WTC11 (cell line): ENCODE results near the gene PHLPP2. TPM values are rescaled to one million over a fixed set of nuclear protein-coding genes. Genes with fewer than 3 reads are reported as not detected.

Source experiments
- ATAC-seq: fragments of 200-7000 bp; cut with Tn5 transposase; 2 replicates; pipeline ENCODE4 v1.10.0; 2021; ENCODE audit warnings: mild to moderate bottlenecking, moderate library complexity
- Bru-seq: library from RNA; stranded (reverse); fragments of 400-500 nt; gene quantifications from one replicate; lab custom pipeline; 2021; lab: Mats Ljungman, UMichigan
- CTCF ChIA-PET: fragments of 300-600 bp; sonication (Branson Sonifier 250); formaldehyde crosslinking; loops from one replicate; lab custom pipeline; 2021; ENCODE audit warnings: antibody characterized with exemption; lab: Charles Lee
- POLR2A ChIA-PET: fragments of 350-600 bp; sonication (Branson Sonifier 250); formaldehyde crosslinking; loops from one replicate; lab custom pipeline; 2021; ENCODE audit warnings: antibody characterized with exemption; lab: Charles Lee
- DNase-seq: peaks from one replicate; pipeline ENCODE4 v3.0.0; 2021; ENCODE audit warnings: low spot score
- H3K27ac Mint-ChIP-seq: 2 replicates; pipeline ENCODE4 v1.8.0; 2021; ENCODE audit warnings: mixed read lengths
- H3K27me3 Mint-ChIP-seq: 2 replicates; pipeline ENCODE4 v1.8.0; 2021; ENCODE audit warnings: low read depth, mild to moderate bottlenecking, moderate library complexity, mixed read lengths
- H3K36me3 Mint-ChIP-seq: 2 replicates; pipeline ENCODE4 v1.8.0; 2021; ENCODE audit warnings: mixed read lengths
- H3K4me1 Mint-ChIP-seq: 2 replicates; pipeline ENCODE4 v1.8.0; 2022; ENCODE audit warnings: mixed read lengths
- H3K4me3 Mint-ChIP-seq: 2 replicates; pipeline ENCODE4 v1.8.0; 2021; ENCODE audit warnings: mild to moderate bottlenecking, moderate library complexity, mixed read lengths
- H3K9me3 Mint-ChIP-seq: 2 replicates; pipeline ENCODE4 v1.8.0; 2021; ENCODE audit warnings: mixed read lengths
- ATF2 ChIP-seq: sonication (generic); formaldehyde crosslinking; IDR thresholded peaks from 2 replicates; pipeline ENCODE4 v1.8.1; 2022; ENCODE audit warnings: low read depth, missing genetic modification reagents, borderline replicate concordance
- E2F4 ChIP-seq: sonication (generic); formaldehyde crosslinking; IDR thresholded peaks from 2 replicates; pipeline ENCODE4 v1.8.1; 2022; ENCODE audit warnings: low read depth, mild to moderate bottlenecking, moderate library complexity, missing genetic modification reagents, borderline replicate concordance
- KAT7 ChIP-seq: sonication (generic); formaldehyde crosslinking; IDR thresholded peaks from 2 replicates; pipeline ENCODE4 v1.8.1; 2023; ENCODE audit warnings: missing genetic modification reagents, mild to moderate bottlenecking, borderline replicate concordance
- MYBL2 ChIP-seq: sonication (generic); formaldehyde crosslinking; IDR thresholded peaks from 2 replicates; pipeline ENCODE4 v1.8.1; 2023; ENCODE audit warnings: mild to moderate bottlenecking, moderate library complexity, missing genetic modification reagents
- NFE2L1 ChIP-seq: sonication (generic); formaldehyde crosslinking; IDR thresholded peaks from 2 replicates; pipeline ENCODE4 v1.8.1; 2023; ENCODE audit warnings: missing genetic modification reagents
- NR3C1 ChIP-seq: sonication (generic); formaldehyde crosslinking; conservative IDR thresholded peaks from 2 replicates; pipeline ENCODE4 v1.8.1; 2023; ENCODE audit warnings: low read depth, mild to moderate bottlenecking, missing genetic modification reagents
- RORB ChIP-seq: fragments of 250-450 bp; sonication (Bioruptor Pico); IDR thresholded peaks from 2 replicates; pipeline ENCODE4 v1.9.0; 2021; ENCODE audit warnings: mild to moderate bottlenecking
- SP1 ChIP-seq: sonication (generic); formaldehyde crosslinking; conservative IDR thresholded peaks from 2 replicates; pipeline ENCODE4 v1.8.1; 2022; ENCODE audit warnings: missing genetic modification reagents
- TP53 ChIP-seq: sonication (generic); formaldehyde crosslinking; IDR thresholded peaks from 2 replicates; pipeline ENCODE4 v1.8.1; 2023; ENCODE audit warnings: mild to moderate bottlenecking, missing genetic modification reagents
- ZBTB21 ChIP-seq: sonication (generic); formaldehyde crosslinking; IDR thresholded peaks from 2 replicates; pipeline ENCODE4 v1.8.1; 2023; ENCODE audit warnings: mild to moderate bottlenecking, missing genetic modification reagents, borderline replicate concordance
- ZNF232 ChIP-seq: sonication (generic); formaldehyde crosslinking; IDR thresholded peaks from 2 replicates; pipeline ENCODE4 v1.8.0; 2022; ENCODE audit warnings: mild to moderate bottlenecking, missing genetic modification reagents
- ZNF263 ChIP-seq: sonication (generic); formaldehyde crosslinking; IDR thresholded peaks from 2 replicates; pipeline ENCODE4 v1.8.1; 2022; ENCODE audit warnings: low read depth, mild to moderate bottlenecking, moderate library complexity, missing genetic modification reagents
- ZNF416 ChIP-seq: fragments of 250-450 bp; sonication (Bioruptor Pico); IDR thresholded peaks from 2 replicates; pipeline ENCODE4 v1.9.0; 2021; ENCODE audit warnings: mild to moderate bottlenecking, inconsistent platforms
- long read RNA-seq, 3 experiments: library from RNA in 1 of 3; library from capped mRNA in 1 of 3; library from polyadenylated mRNA in 1 of 3; unstranded in 2 of 3; stranded (forward) in 1 of 3; transcript quantifications; one replicate each; pipeline ENCODE4 v2.0.0, GENCODE V29; 2021
- total RNA-seq: library from RNA; stranded (reverse); gene quantifications from 3 replicates; pipeline ENCODE4 v1.2.3, GENCODE V29; 2021
- TF ChIP-seq, protein P1 (sequence below): fragments of 200-600 bp; IDR thresholded peaks from 2 replicates; pipeline ENCODE4 v1.8.0; 2022; ENCODE audit warnings: antibody characterized with exemption
- TF ChIP-seq, protein P2 (sequence below): sonication (generic); formaldehyde crosslinking; IDR thresholded peaks from 2 replicates; pipeline ENCODE4 v1.8.0; 2023; ENCODE audit warnings: mild to moderate bottlenecking, missing genetic modification reagents
- TF ChIP-seq, protein P3 (sequence below): sonication (generic); formaldehyde crosslinking; IDR thresholded peaks from 2 replicates; pipeline ENCODE4 v1.8.0; 2022; ENCODE audit warnings: missing genetic modification reagents
- TF ChIP-seq, protein P4 (sequence below): sonication (generic); formaldehyde crosslinking; IDR thresholded peaks from 2 replicates; pipeline ENCODE4 v1.8.1; 2023; ENCODE audit warnings: mild to moderate bottlenecking, missing genetic modification reagents
- TF ChIP-seq, protein P5 (sequence below): fragments of 250-450 bp; sonication (Bioruptor Pico); IDR thresholded peaks from 2 replicates; pipeline ENCODE4 v1.9.0; 2021; ENCODE audit warnings: moderate library complexity, mild to moderate bottlenecking, inconsistent platforms, borderline replicate concordance

Gene PHLPP2
- total RNA-seq (19.1 to 29.3 TPM (median 19.2 TPM) in 3 replicates), Bru-seq, nascent RNA (percentile 82 among the genes with signal in this experiment)
- long read RNA-seq, experiment 1, full-length matches to known transcripts, result 5 of 56 reads
- long read RNA-seq, experiment 1, partial matches to known transcripts, result 11 of 56 reads
- long read RNA-seq, experiment 1, other reads (novel, unspliced or antisense), result 40 of 56 reads
- long read RNA-seq, experiment 2, full-length matches to known transcripts, result 2 of 20 reads
- long read RNA-seq, experiment 2, partial matches to known transcripts, result 2 of 20 reads
- long read RNA-seq, experiment 2, other reads (novel, unspliced or antisense), result 16 of 20 reads
- long read RNA-seq, experiment 3, result 0 reads

- peaks cover 6% of the 10 kb centered on the region; the same call in 1 of the 2 replicates for H3K36me3 Mint-ChIP-seq
- H3K27ac Mint-ChIP-seq, result no peak within 1 kb of the TSS; the same call in 1 of the 2 replicates
- H3K27me3 Mint-ChIP-seq, result peaks cover 18% of the 10 kb centered on the region
- no peaks in the 10 kb centered on the region for H3K9me3 Mint-ChIP-seq
- ATAC-seq (no peak), DNase-seq (no peak)
- no peak for TF ChIP-seq MYBL2 (CRISPR knock-in tag)
- TF ChIP-seq TP53 (CRISPR knock-in tag), result no peak
- TF ChIP-seq, protein P1, sequence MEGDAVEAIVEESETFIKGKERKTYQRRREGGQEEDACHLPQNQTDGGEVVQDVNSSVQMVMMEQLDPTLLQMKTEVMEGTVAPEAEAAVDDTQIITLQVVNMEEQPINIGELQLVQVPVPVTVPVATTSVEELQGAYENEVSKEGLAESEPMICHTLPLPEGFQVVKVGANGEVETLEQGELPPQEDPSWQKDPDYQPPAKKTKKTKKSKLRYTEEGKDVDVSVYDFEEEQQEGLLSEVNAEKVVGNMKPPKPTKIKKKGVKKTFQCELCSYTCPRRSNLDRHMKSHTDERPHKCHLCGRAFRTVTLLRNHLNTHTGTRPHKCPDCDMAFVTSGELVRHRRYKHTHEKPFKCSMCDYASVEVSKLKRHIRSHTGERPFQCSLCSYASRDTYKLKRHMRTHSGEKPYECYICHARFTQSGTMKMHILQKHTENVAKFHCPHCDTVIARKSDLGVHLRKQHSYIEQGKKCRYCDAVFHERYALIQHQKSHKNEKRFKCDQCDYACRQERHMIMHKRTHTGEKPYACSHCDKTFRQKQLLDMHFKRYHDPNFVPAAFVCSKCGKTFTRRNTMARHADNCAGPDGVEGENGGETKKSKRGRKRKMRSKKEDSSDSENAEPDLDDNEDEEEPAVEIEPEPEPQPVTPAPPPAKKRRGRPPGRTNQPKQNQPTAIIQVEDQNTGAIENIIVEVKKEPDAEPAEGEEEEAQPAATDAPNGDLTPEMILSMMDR, result no peak
- TF ChIP-seq, protein P2, sequence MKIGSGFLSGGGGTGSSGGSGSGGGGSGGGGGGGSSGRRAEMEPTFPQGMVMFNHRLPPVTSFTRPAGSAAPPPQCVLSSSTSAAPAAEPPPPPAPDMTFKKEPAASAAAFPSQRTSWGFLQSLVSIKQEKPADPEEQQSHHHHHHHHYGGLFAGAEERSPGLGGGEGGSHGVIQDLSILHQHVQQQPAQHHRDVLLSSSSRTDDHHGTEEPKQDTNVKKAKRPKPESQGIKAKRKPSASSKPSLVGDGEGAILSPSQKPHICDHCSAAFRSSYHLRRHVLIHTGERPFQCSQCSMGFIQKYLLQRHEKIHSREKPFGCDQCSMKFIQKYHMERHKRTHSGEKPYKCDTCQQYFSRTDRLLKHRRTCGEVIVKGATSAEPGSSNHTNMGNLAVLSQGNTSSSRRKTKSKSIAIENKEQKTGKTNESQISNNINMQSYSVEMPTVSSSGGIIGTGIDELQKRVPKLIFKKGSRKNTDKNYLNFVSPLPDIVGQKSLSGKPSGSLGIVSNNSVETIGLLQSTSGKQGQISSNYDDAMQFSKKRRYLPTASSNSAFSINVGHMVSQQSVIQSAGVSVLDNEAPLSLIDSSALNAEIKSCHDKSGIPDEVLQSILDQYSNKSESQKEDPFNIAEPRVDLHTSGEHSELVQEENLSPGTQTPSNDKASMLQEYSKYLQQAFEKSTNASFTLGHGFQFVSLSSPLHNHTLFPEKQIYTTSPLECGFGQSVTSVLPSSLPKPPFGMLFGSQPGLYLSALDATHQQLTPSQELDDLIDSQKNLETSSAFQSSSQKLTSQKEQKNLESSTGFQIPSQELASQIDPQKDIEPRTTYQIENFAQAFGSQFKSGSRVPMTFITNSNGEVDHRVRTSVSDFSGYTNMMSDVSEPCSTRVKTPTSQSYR, result no peak
- no peak for TF ChIP-seq ATF2 (CRISPR knock-in tag)
- no peak for TF ChIP-seq ZBTB21 (CRISPR knock-in tag)
- TF ChIP-seq E2F4 (CRISPR knock-in tag), result no peak
- CTCF ChIA-PET, result no interaction called here
- peak within 1 kb of the TSS; percentile 80 for H3K4me3 Mint-ChIP-seq
- peaks cover 31% of the 10 kb centered on the region for H3K4me1 Mint-ChIP-seq
- POLR2A ChIA-PET, result interaction anchor here (0.6 to 2.3 kb wide), 2 partner anchors 12 to 90 kb away, joined by 3 to 5 read pairs; no protein-coding TSS in a partner anchor
Measured at GRCh38 chr16:71724320-71724751, at the start of gene PHLPP2. TSS of gene PHLPP2 (minus strand) at chr16:71724701. CDS start at chr16:71714795, 9,906 bp downstream.

DNA sequence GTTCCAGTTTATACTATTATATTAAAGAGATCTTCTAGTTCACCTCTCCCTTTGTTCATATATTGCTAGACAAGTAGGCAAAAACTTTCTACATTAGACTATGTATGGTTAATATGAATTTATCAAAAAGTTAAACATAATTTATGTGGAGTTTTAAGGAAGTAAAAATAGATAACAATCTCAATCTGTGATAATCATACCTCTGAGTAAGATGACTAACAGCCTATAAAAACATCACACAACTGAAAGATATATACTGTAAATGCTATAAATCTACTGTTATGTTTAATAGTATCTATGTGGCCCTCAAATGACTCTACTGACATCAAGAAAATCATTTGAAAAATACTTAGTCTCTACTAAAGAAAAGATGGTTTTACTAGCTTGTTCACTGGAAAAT lies 47.1 kb upstream of the PHLPP2 start:
- no peak for DNase-seq
- CTCF ChIA-PET, result no interaction called here
- Mint-ChIP-seq H3K4me1 (no peaks in the 10 kb centered on the region), H3K27ac (no peak overlapping the region), H3K9me3 (no peaks in the 10 kb centered on the region), H3K4me3 (no peak overlapping the region), H3K36me3 (peaks cover 19% of the 10 kb centered on the region), H3K27me3 (no peaks in the 10 kb centered on the region)
- POLR2A ChIA-PET, result no interaction called here
- no peak for ATAC-seq
- TF ChIP-seq SP1 (CRISPR knock-in tag) (no peak), ZNF232 (CRISPR knock-in tag) (no peak), TP53 (CRISPR knock-in tag) (no peak), NFE2L1 (CRISPR knock-in tag) (no peak), NR3C1 (no peak), RORB (CRISPR knock-in tag) (no peak), ZNF416 (CRISPR knock-in tag) (no peak), KAT7 (CRISPR knock-in tag) (no peak), ZNF263 (CRISPR knock-in tag) (no peak)
- TF ChIP-seq, protein P3, sequence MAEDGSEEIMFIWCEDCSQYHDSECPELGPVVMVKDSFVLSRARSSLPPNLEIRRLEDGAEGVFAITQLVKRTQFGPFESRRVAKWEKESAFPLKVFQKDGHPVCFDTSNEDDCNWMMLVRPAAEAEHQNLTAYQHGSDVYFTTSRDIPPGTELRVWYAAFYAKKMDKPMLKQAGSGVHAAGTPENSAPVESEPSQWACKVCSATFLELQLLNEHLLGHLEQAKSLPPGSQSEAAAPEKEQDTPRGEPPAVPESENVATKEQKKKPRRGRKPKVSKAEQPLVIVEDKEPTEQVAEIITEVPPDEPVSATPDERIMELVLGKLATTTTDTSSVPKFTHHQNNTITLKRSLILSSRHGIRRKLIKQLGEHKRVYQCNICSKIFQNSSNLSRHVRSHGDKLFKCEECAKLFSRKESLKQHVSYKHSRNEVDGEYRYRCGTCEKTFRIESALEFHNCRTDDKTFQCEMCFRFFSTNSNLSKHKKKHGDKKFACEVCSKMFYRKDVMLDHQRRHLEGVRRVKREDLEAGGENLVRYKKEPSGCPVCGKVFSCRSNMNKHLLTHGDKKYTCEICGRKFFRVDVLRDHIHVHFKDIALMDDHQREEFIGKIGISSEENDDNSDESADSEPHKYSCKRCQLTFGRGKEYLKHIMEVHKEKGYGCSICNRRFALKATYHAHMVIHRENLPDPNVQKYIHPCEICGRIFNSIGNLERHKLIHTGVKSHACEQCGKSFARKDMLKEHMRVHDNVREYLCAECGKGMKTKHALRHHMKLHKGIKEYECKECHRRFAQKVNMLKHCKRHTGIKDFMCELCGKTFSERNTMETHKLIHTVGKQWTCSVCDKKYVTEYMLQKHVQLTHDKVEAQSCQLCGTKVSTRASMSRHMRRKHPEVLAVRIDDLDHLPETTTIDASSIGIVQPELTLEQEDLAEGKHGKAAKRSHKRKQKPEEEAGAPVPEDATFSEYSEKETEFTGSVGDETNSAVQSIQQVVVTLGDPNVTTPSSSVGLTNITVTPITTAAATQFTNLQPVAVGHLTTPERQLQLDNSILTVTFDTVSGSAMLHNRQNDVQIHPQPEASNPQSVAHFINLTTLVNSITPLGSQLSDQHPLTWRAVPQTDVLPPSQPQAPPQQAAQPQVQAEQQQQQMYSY (CRISPR knock-in tag), result no peak
- TF ChIP-seq, protein P4, sequence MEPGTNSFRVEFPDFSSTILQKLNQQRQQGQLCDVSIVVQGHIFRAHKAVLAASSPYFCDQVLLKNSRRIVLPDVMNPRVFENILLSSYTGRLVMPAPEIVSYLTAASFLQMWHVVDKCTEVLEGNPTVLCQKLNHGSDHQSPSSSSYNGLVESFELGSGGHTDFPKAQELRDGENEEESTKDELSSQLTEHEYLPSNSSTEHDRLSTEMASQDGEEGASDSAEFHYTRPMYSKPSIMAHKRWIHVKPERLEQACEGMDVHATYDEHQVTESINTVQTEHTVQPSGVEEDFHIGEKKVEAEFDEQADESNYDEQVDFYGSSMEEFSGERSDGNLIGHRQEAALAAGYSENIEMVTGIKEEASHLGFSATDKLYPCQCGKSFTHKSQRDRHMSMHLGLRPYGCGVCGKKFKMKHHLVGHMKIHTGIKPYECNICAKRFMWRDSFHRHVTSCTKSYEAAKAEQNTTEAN (CRISPR knock-in tag), result no peak
- TF ChIP-seq, protein P5, sequence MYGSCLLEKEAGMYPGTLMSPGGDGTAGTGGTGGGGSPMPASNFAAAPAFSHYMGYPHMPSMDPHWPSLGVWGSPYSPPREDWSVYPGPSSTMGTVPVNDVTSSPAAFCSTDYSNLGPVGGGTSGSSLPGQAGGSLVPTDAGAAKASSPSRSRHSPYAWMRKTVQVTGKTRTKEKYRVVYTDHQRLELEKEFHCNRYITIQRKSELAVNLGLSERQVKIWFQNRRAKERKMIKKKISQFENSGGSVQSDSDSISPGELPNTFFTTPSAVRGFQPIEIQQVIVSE (CRISPR knock-in tag), result no peak
